IMR-90 (cell line): Measurements from ENCODE around the gene MRTFB. TPM values are rescaled to one million over a fixed set of nuclear protein-coding genes. Genes with fewer than 3 reads are reported as not detected.

Source experiments
- ATAC-seq: fragments of 200-7000 bp; cut with Tn5 transposase; 2 replicates; pipeline ENCODE4 v1.9.1; 2020; ENCODE audit warnings: low read depth, mild to moderate bottlenecking, moderate library complexity
- BruUV-seq: library from RNA; stranded (reverse); fragments of 400-500 nt; replicated peaks from 2 replicates; lab custom pipeline; 2021; lab: Mats Ljungman, UMichigan
- CTCF ChIA-PET: fragments of 300-600 bp; formaldehyde crosslinking; extraction: SDS; loops from one replicate; lab custom pipeline; 2021; ENCODE audit warnings: antibody characterized with exemption; lab: Yijun Ruan, JAX
- POLR2A ChIA-PET: fragments of 300-600 bp; sonication (Branson Sonifier 250); formaldehyde crosslinking; loops from one replicate; lab custom pipeline; 2022; ENCODE audit warnings: antibody characterized with exemption; ENCODE audit not compliant: unreplicated experiment; lab: Charles Lee
- DNase-seq: peaks from one replicate; pipeline ENCODE4 v3.0.0; 2013
- H2AFZ ChIP-seq: replicated peaks from 2 replicates; pipeline ENCODE3; 2013; ENCODE audit warnings: low read length, mild to moderate bottlenecking; ENCODE audit not compliant: poor library complexity
- H2AK5ac ChIP-seq: 2 replicates; pipeline ENCODE4 v1.6.1; 2013; ENCODE audit warnings: low read depth, low read length, inconsistent platforms
- H2AK9ac ChIP-seq: replicated peaks from 2 replicates; pipeline ENCODE3; 2013; ENCODE audit warnings: mild to moderate bottlenecking, low read depth, low read length, moderate library complexity; ENCODE audit not compliant: poor library complexity
- H2BK120ac ChIP-seq: 2 replicates; pipeline ENCODE4 v1.6.1; 2013; ENCODE audit warnings: low read depth, low read length, inconsistent platforms
- H2BK15ac ChIP-seq: 3 replicates; pipeline ENCODE4 v1.6.1; 2013; ENCODE audit warnings: low read depth, low read length, inconsistent platforms
- H2BK20ac ChIP-seq: 2 replicates; pipeline ENCODE4 v1.6.1; 2013; ENCODE audit warnings: low read depth, mild to moderate bottlenecking, inconsistent platforms, low read length, moderate library complexity
- H2BK5ac ChIP-seq: 2 replicates; pipeline ENCODE4 v1.6.1; 2013; ENCODE audit warnings: mild to moderate bottlenecking, low read depth, low read length, inconsistent platforms; ENCODE audit not compliant: poor library complexity, severe bottlenecking
- H3K14ac ChIP-seq: replicated peaks from 2 replicates; pipeline ENCODE4 v1.6.1; 2013; ENCODE audit warnings: low read depth, low read length, inconsistent platforms
- H3K18ac ChIP-seq: 2 replicates; pipeline ENCODE4 v1.6.1; 2013; ENCODE audit warnings: low read depth, low read length, control low read depth
- H3K23ac ChIP-seq: 2 replicates; pipeline ENCODE4 v1.6.1; 2013; ENCODE audit warnings: low read depth, low read length, inconsistent platforms
- H3K27ac ChIP-seq: 2 replicates; pipeline ENCODE4 v1.5.1; 2013; ENCODE audit warnings: mild to moderate bottlenecking, control low read depth, low read length; ENCODE audit not compliant: insufficient read depth
- H3K27me3 ChIP-seq: 2 replicates; pipeline ENCODE4 v1.6.1; 2013; ENCODE audit warnings: low read length; ENCODE audit not compliant: control insufficient read depth, insufficient read depth
- H3K36me3 ChIP-seq: 2 replicates; pipeline ENCODE4 v1.6.1; 2013; ENCODE audit warnings: low read length, mixed read lengths; ENCODE audit not compliant: control insufficient read depth, insufficient read depth
- H3K4ac ChIP-seq: 2 replicates; pipeline ENCODE4 v1.6.1; 2013; ENCODE audit warnings: low read depth, low read length, inconsistent platforms
- H3K4me1 ChIP-seq: 2 replicates; pipeline ENCODE4 v1.6.1; 2013; ENCODE audit warnings: low read length, mixed read lengths; ENCODE audit not compliant: control insufficient read depth, insufficient read depth
- H3K4me2 ChIP-seq: 2 replicates; pipeline ENCODE4 v1.6.1; 2013; ENCODE audit warnings: low read depth, mild to moderate bottlenecking, control low read depth, low read length, moderate library complexity
- H3K4me3 ChIP-seq: 2 replicates; pipeline ENCODE4 v1.5.1; 2013; ENCODE audit warnings: low read depth, mild to moderate bottlenecking, control low read depth, low read length, moderate library complexity; ENCODE audit not compliant: insufficient read depth
- H3K56ac ChIP-seq: 2 replicates; pipeline ENCODE4 v1.6.1; 2013; ENCODE audit warnings: low read length, inconsistent platforms; ENCODE audit not compliant: insufficient read depth; ENCODE audit errors: extremely low read depth
- H3K79me1 ChIP-seq, 2 experiments: 2 replicates each; pipeline ENCODE4 v1.6.1; 2013; ENCODE audit warnings: low read length in 2 of 2, inconsistent platforms in 1 of 2, low read depth in 1 of 2
- H3K9ac ChIP-seq: 2 replicates; pipeline ENCODE4 v1.6.1; 2013; ENCODE audit warnings: low read depth, low read length, control low read depth
- H3K9me1 ChIP-seq: 2 replicates; pipeline ENCODE4 v1.6.1; 2013; ENCODE audit warnings: low read length, inconsistent platforms; ENCODE audit not compliant: insufficient read depth
- H3K9me3 ChIP-seq: 2 replicates; pipeline ENCODE4 v1.6.1; 2013; ENCODE audit warnings: low read length; ENCODE audit not compliant: control insufficient read depth, insufficient read depth
- H4K20me1 ChIP-seq: 2 replicates; pipeline ENCODE4 v1.6.1; 2013; ENCODE audit warnings: low read length, inconsistent platforms; ENCODE audit not compliant: insufficient read depth
- H4K5ac ChIP-seq: 2 replicates; pipeline ENCODE4 v1.6.1; 2013; ENCODE audit warnings: mild to moderate bottlenecking, low read depth, low read length, control low read depth
- H4K8ac ChIP-seq, 2 experiments: 2 replicates each; pipeline ENCODE4 v1.6.1; 2013; ENCODE audit warnings: low read depth in 2 of 2, low read length in 2 of 2, control low read depth in 1 of 2, inconsistent platforms in 1 of 2
- H4K91ac ChIP-seq: 2 replicates; pipeline ENCODE4 v1.6.1; 2013; ENCODE audit warnings: low read depth, low read length, inconsistent platforms; ENCODE audit not compliant: insufficient read depth
- BHLHE40 ChIP-seq: fragments of 150-350 bp; IDR thresholded peaks from 2 replicates; pipeline ENCODE4 v1.6.1; 2016; ENCODE audit warnings: mild to moderate bottlenecking, low read depth, low read length
- CEBPB ChIP-seq: IDR thresholded peaks from 2 replicates; pipeline ENCODE4 v1.6.1; 2012; ENCODE audit warnings: low read depth, low read length, improper control_type of control experiment
- CHD1 ChIP-seq: IDR thresholded peaks from 2 replicates; pipeline ENCODE4 v1.6.1; 2012; ENCODE audit warnings: low read depth, low read length, improper control_type of control experiment
- ELK1 ChIP-seq: fragments of 150-350 bp; IDR thresholded peaks from 2 replicates; pipeline ENCODE4 v1.6.1; 2016; ENCODE audit warnings: low read depth, mild to moderate bottlenecking, low read length, moderate library complexity, borderline replicate concordance
- FOS ChIP-seq: fragments of 150-350 bp; IDR thresholded peaks from 2 replicates; pipeline ENCODE4 v1.6.1; 2016; ENCODE audit warnings: low read depth, low read length
- MAFK ChIP-seq: IDR thresholded peaks from 2 replicates; pipeline ENCODE4 v1.6.1; 2012; ENCODE audit warnings: low read depth, low read length, improper control_type of control experiment
- MAZ ChIP-seq: IDR thresholded peaks from 2 replicates; pipeline ENCODE4 v1.6.1; 2012; ENCODE audit warnings: low read depth, mild to moderate bottlenecking, low read length, improper control_type of control experiment, moderate library complexity, borderline replicate concordance
- MXI1 ChIP-seq: IDR thresholded peaks from 2 replicates; pipeline ENCODE4 v1.6.1; 2012; ENCODE audit warnings: low read depth, mild to moderate bottlenecking, low read length, moderate library complexity, borderline replicate concordance
- NFE2L2 ChIP-seq: fragments of 150-350 bp; IDR thresholded peaks from 2 replicates; pipeline ENCODE4 v1.6.1; 2016; ENCODE audit warnings: low read depth, mild to moderate bottlenecking, low read length
- POLR2A ChIP-seq: IDR thresholded peaks from 2 replicates; pipeline ENCODE4 v1.6.1; 2012; ENCODE audit warnings: mild to moderate bottlenecking, low read depth, low read length
- RAD21 ChIP-seq: IDR thresholded peaks from 2 replicates; pipeline ENCODE4 v1.6.1; 2012; ENCODE audit warnings: low read length, improper control_type of control experiment
- RCOR1 ChIP-seq: IDR thresholded peaks from 2 replicates; pipeline ENCODE4 v1.6.1; 2012; ENCODE audit warnings: mild to moderate bottlenecking, low read length, improper control_type of control experiment; ENCODE audit not compliant: insufficient replicate concordance
- RFX5 ChIP-seq: IDR thresholded peaks from 2 replicates; pipeline ENCODE4 v1.8.0; 2012; ENCODE audit warnings: low read depth, mild to moderate bottlenecking, low read length, moderate library complexity
- SMC3 ChIP-seq: fragments of 150-350 bp; IDR thresholded peaks from 2 replicates; pipeline ENCODE4 v1.6.1; 2016; ENCODE audit warnings: low read depth, mild to moderate bottlenecking, antibody characterized with exemption, low read length, moderate library complexity
- WGBS, 2 experiments: methylation state at CpG; one replicate each; pipeline versions ENCODE4 v1.1.5 to v1.1.7; 2013; ENCODE audit warnings: missing lambda C conversion rate in 2 of 2; ENCODE audit not compliant: insufficient read length in 1 of 2; ENCODE audit errors: extremely low coverage in 2 of 2; 5-methylcytosine and 5-hydroxymethylcytosine counted together
- dilution Hi-C: fragments of 300-500 bp; cut with HindIII; formaldehyde crosslinking; loops from one replicate; pipeline ENCODE4 v1.14.3; 2018; ENCODE audit warnings: low sequenced_read_pairs; ENCODE audit not compliant: unreplicated experiment
- in situ Hi-C: fragments of 300-500 bp; cut with MboI; formaldehyde crosslinking; loops from 3 replicates; pipeline ENCODE4 v1.14.3; 2019; ENCODE audit warnings: low sequenced_read_pairs, inconsistent platforms, mixed read lengths
- intact Hi-C: fragments of 100-400 bp; cut with micrococcal nuclease; formaldehyde crosslinking; loops from 2 replicates; pipeline ENCODE4 v1.10.0; 2022
- polyA plus RNA-seq, 3 experiments: library from polyadenylated mRNA; depleted of rRNA; stranded (reverse); fragments of >200 nt; gene quantifications; 2 replicates each; pipeline ENCODE4 v1.2.3, GENCODE V29; 2012; ENCODE audit warnings: low replicate concordance in 1 of 3
- total RNA-seq: library from RNA; depleted of rRNA; stranded (reverse); fragments of >200 nt; gene quantifications from 2 replicates; pipeline ENCODE4 v1.2.3, GENCODE V29; 2012
- TF ChIP-seq, protein P1 (sequence below): fragments of 150-350 bp; IDR thresholded peaks from 2 replicates; pipeline ENCODE4 v1.6.1; 2017; ENCODE audit warnings: mild to moderate bottlenecking, antibody characterized with exemption, low read length, low read depth
- TF ChIP-seq, protein P2 (sequence below): conservative IDR thresholded peaks from 2 replicates; pipeline ENCODE4 v1.5.1; 2012; ENCODE audit warnings: mild to moderate bottlenecking, low read depth, low read length, improper control_type of control experiment

The MRTFB gene
- total and polyA plus RNA-seq, 2 of the 4 experiments (the other 2 are of a cell fraction): 4.4 to 5.4 TPM

DNA sequence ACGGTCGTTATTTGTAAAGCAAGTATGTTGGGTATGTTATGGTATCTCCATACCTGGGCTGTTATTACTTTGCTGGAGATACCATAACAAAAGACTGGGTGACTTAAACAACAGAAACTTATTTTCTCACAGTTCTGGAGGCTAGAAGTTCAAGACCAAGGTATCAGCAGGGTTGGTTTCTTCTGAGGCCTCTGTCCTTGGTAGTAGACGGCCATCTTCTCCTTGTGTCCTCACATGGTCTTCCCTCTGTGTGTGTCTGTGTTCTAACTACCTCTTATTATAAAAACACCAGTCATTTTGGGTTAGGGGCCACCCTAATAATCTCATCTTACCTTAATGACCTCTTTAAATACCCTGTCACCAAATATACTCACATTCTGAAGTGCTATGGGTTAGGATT, 33.2 kb upstream of the MRTFB start:
- H3K56ac ChIP-seq: no peak overlapping the region
- TF ChIP-seq, protein P1, sequence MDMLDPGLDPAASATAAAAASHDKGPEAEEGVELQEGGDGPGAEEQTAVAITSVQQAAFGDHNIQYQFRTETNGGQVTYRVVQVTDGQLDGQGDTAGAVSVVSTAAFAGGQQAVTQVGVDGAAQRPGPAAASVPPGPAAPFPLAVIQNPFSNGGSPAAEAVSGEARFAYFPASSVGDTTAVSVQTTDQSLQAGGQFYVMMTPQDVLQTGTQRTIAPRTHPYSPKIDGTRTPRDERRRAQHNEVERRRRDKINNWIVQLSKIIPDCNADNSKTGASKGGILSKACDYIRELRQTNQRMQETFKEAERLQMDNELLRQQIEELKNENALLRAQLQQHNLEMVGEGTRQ: no peak
- no peak for TF ChIP-seq NFE2L2
- no peak for TF ChIP-seq CHD1
- no peak for TF ChIP-seq ELK1
- TF ChIP-seq BHLHE40: no peak
- TF ChIP-seq POLR2A: no peak
- TF ChIP-seq MAZ: no peak
- no peak for TF ChIP-seq RCOR1
- TF ChIP-seq RFX5: no peak
- TF ChIP-seq FOS: no peak
- no peak for TF ChIP-seq MAFK
- no peak for TF ChIP-seq CEBPB
- no peak for TF ChIP-seq MXI1
- TF ChIP-seq SMC3: no peak
- TF ChIP-seq, protein P2, sequence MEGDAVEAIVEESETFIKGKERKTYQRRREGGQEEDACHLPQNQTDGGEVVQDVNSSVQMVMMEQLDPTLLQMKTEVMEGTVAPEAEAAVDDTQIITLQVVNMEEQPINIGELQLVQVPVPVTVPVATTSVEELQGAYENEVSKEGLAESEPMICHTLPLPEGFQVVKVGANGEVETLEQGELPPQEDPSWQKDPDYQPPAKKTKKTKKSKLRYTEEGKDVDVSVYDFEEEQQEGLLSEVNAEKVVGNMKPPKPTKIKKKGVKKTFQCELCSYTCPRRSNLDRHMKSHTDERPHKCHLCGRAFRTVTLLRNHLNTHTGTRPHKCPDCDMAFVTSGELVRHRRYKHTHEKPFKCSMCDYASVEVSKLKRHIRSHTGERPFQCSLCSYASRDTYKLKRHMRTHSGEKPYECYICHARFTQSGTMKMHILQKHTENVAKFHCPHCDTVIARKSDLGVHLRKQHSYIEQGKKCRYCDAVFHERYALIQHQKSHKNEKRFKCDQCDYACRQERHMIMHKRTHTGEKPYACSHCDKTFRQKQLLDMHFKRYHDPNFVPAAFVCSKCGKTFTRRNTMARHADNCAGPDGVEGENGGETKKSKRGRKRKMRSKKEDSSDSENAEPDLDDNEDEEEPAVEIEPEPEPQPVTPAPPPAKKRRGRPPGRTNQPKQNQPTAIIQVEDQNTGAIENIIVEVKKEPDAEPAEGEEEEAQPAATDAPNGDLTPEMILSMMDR: no peak
- no peak for TF ChIP-seq RAD21
- CTCF ChIA-PET: no interaction called here
- no peak overlapping the region for H3K27ac ChIP-seq
- no peak overlapping the region for H3K9ac ChIP-seq
- H2BK5ac ChIP-seq: no peak overlapping the region
- no peak overlapping the region for H3K14ac ChIP-seq
- H4K5ac ChIP-seq: no peak overlapping the region
- H2BK120ac ChIP-seq: no peak overlapping the region
- no peak for DNase-seq
- no peaks in the 10 kb centered on the region; the same call in 1 of the 2 replicates for H3K27me3 ChIP-seq
- H4K91ac ChIP-seq: no peak overlapping the region
- no peak overlapping the region for H3K23ac ChIP-seq
- H3K9me3 ChIP-seq: no peaks in the 10 kb centered on the region
- no peak overlapping the region for H2AK9ac ChIP-seq
- POLR2A ChIA-PET: no interaction called here
- H2AK5ac ChIP-seq: no peak overlapping the region
- H3K79me1 ChIP-seq: no peaks in the 10 kb centered on the region
- intact Hi-C loops: no loop called here
- no peaks in the 10 kb centered on the region for H3K4me1 ChIP-seq
- H4K8ac ChIP-seq: no peak overlapping the region
- no peak overlapping the region for H3K4ac ChIP-seq
- dilution Hi-C loops: no loop called here
- H3K4me2 ChIP-seq: no peak overlapping the region
- no peak overlapping the region for H3K18ac ChIP-seq
- no peak overlapping the region for H2AFZ ChIP-seq
- BruUV-seq: no TSS peak
- H4K20me1 ChIP-seq: no peaks in the 10 kb centered on the region; the same call in 1 of the 2 replicates
- no CpG with 5 or more reads among the region's 3 CpGs for WGBS, 2 experiments
- ATAC-seq: no peak
- H2BK20ac ChIP-seq: no peak overlapping the region
- H2BK15ac ChIP-seq: no peak overlapping the region
- in situ Hi-C loops: no loop called here
- H3K9me1 ChIP-seq: no peaks in the 10 kb centered on the region
- H3K4me3 ChIP-seq: no peak overlapping the region
- no peaks in the 10 kb centered on the region for H3K36me3 ChIP-seq
